Raji (cell line): ENCODE results near the gene TREX2.

ENCODE experiments used
- POLR2A ChIP-seq: IDR thresholded peaks from 2 replicates; pipeline ENCODE4 v1.6.1; 2011; ENCODE audit warnings: low read depth, low read length, control low read depth; ENCODE audit not compliant: insufficient read depth

Gene TREX2, protein sequence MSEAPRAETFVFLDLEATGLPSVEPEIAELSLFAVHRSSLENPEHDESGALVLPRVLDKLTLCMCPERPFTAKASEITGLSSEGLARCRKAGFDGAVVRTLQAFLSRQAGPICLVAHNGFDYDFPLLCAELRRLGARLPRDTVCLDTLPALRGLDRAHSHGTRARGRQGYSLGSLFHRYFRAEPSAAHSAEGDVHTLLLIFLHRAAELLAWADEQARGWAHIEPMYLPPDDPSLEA

GRCh38 chrX:153445856-153446635 lies at the start of gene TREX2:
Gene TREX2, minus strand, starts transcription at chrX:153446056. Its CDS starts 626 bp downstream, at chrX:153445430.
- TF ChIP-seq POLR2A = no peak

DNA sequence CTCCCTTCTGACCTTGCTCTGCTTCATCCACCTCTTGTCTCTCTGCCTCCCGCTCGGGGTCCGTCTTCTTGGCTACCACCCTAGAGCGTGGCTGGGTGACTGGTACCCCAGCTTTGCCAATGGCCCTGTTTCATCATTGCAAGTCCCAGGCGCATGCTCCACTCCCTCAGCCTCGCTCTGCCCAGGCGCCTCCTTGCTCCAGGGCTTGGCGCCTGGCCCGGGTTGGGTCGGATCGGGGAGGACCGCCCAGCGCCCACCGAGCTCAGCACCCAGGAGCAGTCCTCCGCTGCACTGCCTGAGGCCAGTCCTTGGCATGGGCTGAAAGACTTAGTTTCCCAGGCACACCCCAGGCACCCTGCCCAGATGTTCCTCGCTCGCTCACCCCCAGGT lies 49.5 kb upstream of the TREX2 start:
- TF ChIP-seq POLR2A = no peak

GRCh38 chrX:153494541-153495361 lies 48.9 kb upstream of the TREX2 start, which contains the start of gene BGN:
Gene BGN, plus strand, starts transcription at chrX:153494980. Its CDS starts 9,652 bp downstream, at chrX:153504632.
- no peak for TF ChIP-seq POLR2A

- no peak for TF ChIP-seq POLR2A
Observed at GRCh38 chrX:153494061-153494460, 48.2 kb upstream of the TREX2 start.

- no peak for TF ChIP-seq POLR2A
Observed at GRCh38 chrX:153493085-153493484, 47.2 kb upstream of the TREX2 start.

- TF ChIP-seq POLR2A = no peak
Observed at GRCh38 chrX:153492543-153492942, 46.7 kb upstream of the TREX2 start.

GRCh38 chrX:153491918-153492317 lies 46.1 kb upstream of the TREX2 start:
- TF ChIP-seq POLR2A = no peak

GRCh38 chrX:153491351-153491914 lies 45.6 kb upstream of the TREX2 start:
- no peak for TF ChIP-seq POLR2A

DNA sequence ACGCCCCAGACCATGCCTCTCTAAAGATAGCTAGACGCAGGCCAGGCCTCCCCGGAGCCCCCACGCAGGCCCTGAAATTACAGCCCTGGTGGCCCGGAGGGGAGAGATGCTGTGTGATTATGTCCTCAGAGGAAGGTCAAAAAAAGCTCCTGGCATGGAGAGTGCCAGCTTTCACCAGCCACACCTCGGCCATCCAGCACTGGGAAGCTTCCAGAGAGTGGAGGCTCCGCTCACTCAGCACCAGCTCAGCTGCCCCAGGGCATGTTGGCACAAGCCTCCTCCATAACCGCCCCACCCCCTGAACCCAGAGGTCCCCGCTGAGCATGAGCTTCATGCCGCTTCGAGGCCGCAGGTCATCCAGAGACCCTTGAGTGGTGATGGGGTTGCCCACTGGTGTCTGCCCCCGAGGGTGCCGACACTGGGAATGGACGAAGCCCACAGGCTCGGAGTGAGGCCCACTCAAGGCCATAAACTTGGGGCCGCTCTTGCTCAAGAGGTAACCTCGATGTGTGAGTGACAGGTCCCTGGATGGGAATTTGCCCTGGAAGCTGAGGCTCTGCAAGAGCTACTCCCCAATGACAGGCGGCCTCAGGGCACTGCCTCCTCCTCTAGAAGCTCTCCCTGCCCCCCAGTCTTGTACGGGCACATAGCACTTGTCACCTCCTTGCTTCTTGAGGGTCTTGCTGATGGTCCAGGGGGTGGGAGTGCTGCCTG lies 44.5 kb upstream of the TREX2 start:
- no peak for TF ChIP-seq POLR2A

DNA sequence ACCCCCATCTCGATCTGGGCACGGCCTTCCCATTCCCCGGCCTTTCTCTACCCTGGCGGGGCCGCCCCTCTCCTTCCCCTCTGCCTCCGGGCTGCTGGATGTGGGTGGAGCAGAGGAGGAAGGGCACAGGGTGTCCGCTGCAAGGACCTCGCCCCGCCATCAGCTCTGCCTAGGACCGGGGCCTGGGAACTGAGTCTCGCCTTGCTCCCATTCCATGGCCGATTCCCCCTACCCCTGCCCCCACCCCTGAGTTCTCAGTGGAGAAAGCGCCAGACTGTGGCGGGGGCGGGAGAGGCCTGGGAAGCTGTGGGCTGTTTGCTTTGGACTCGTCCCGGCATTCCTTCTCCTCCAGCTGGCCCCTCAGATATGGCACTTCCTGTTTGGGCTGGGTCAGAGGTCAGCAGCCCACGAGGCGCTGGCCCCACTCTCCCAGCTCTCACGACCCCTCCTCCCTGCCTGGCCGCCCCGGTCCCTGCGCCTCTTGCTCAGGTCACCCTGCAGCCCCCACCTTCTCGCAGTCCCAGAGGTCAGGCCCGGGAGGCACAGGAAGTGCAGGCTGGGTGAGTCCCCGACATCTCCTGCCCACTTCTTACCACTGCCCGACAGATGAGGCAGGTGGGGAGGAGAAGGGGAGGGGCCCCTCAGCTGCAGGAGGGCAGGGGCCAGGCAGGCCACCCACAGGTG lies 42.5 kb upstream of the TREX2 start:
- TF ChIP-seq POLR2A = no peak

GRCh38 chrX:153487590-153488071 lies 41.8 kb upstream of the TREX2 start:
- TF ChIP-seq POLR2A = no peak

DNA sequence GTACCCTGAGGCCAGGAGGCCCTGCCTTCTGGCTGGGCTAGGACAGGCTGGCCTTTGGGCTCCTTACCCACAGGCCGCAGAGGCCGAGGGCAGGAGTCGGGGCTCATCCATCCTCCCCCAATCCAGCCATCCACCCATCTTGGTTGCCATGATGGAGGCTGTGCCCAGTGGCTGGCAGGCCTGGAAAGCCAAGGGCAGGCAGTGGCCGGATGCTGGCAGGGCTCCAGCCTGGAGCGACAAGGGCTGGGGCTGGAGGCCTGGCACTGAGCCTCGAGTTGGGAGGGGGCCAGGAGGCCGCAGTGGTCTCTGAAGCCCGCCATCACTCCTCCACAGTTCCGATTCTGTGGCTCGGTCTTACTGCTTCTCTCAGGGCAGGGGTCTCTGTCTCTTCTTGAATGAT lies 40.3 kb upstream of the TREX2 start:
- no peak for TF ChIP-seq POLR2A

DNA sequence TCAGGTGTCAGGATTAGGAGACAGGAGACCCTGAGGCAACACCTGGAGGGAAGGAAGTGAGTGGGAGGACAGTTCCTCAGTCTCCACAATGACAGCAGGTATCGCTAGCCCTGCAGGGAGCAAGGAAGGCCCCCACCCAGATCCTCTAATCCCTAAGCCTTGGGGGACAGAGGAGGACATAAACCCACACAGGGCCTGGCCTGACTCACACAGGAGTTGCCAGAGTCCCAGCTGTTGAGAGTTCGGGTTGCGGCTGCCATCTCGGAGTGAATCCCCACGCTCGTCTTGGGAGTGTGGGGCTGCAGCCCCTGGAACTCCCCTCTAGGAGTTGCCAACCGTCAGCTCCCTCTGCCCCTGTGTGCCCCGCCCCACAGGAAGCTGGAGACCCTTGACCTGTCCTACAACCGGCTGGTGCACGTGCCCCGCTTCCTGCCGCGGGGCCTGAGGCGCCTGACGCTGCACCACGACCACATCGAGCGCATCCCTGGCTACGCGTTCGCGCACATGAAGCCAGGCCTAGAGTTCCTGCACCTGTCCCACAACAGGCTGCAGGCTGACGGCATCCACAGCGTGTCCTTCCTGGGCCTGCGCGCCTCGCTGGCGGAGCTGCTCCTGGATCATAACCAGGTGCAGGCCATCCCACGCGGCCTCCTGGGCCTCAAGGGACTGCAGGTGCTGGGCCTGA lies 39.7 kb upstream of the TREX2 start:
- TF ChIP-seq POLR2A = no peak

- TF ChIP-seq POLR2A = no peak
Observed at GRCh38 chrX:153482376-153483015, 36.6 kb upstream of the TREX2 start.
